ELF-1 (cell line): ENCODE measurements around the gene DAAM1.

Source experiments
- DNase-seq: peaks from one replicate; pipeline ENCODE4 v3.0.0-alpha.2; 2016; ENCODE audit warnings: low read depth, low spot score

Gene DAAM1

GRCh38 chr14:59292028-59292427 is 103.6 kb downstream of the DAAM1 start:
- DNase-seq = no peak

DNA sequence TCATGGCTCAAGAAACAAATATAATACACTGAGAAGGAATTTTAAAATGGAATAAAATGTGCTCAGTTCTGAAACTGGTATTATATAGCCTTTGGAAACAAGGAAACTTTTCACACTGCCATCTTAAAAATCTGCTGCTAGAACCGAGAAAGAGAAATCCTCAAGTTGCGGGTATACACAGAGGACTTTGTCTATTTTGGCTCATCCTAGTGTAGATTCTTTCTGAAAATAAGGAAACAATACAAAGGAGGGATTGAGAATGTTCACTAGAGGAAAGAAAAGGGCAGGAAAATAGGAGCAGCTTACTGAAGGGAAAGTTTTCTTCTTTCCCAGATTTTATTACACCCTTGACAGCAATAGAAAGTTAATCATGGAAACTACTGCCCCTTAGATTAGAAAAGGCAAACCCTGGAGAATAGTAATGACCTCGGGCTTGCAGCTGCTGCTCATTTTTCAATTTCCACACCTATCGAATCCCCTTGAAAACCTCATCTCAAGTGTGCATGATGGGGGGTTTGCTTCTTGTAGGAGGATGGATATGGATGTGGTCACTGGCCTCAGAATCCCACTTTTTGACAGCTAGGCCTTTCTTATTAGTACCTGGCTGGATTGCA is 104.6 kb downstream of the DAAM1 start:
- DNase-seq = no peak

- no peak for DNase-seq
Observed at GRCh38 chr14:59293935-59294661, 105.6 kb downstream of the DAAM1 start.

DNA sequence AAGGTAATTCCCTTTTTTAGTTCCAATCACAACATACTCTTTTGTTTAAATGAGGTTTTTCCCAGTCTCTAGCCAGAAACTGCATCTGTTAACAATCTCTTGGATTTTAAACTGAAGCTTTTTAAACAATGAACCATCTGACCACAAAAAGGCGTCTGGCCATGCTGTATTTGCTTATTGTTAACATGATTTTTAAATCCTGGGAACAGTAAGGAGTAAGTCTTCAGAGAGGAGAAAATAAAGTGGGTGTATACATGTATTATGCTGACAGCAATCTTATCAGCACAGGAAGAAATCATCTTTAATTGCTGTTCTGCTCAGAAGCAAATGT is 106.2 kb downstream of the DAAM1 start:
- no peak for DNase-seq

- no peak for DNase-seq
Observed at GRCh38 chr14:59295951-59296350, 107.5 kb downstream of the DAAM1 start.

DNA sequence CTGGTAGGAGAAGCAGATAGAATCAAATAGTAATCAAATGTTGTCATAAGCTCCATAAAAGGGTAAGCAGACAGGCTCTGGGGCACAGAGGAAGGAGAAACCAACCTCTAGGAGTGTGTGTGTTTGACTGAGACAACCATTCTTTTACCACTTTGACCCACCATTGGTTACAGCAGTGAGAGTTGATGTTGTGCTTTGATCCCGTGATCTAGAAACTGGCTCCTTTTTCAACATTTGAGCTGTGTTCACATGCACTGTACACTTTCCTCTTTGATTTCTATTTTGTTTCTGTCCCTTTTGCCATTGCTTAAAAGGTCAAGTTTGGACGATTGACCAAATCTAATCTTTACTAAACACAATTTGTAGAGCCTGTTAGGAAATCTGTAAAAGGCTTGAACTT is 108.0 kb downstream of the DAAM1 start:
- DNase-seq = no peak

DNA sequence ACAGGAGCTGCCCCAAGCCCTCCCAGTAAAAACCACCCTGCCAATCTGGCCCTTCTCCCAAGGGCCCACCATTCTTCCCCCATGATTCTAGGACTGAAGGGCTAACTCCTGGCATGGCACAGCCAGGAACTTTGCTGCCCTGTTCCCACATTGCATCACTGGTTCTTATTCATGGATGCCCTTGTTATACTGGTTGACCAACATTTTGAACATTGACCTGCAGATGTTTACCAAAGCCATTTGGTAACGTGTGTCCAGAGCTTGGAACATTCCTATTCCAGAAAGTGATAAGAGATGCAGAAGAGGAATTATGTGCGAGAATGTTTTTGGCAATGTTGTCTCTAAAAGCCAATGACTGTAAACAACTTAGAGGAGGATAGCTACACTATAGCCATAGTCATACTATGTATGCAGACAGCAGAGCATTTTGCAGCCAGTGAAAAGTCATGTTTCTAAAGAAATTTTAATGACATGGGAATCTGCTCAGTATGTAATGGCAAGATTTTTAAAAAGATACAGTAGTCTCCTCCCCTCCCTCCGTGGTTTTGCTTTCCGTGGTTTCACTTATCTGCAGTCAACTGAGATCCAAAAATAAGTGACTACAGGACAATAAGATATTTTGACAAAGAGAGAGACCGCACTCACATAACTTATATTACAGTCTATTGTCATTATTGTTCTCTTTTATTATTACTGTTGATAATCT is 108.8 kb downstream of the DAAM1 start:
- DNase-seq = no peak

DNA sequence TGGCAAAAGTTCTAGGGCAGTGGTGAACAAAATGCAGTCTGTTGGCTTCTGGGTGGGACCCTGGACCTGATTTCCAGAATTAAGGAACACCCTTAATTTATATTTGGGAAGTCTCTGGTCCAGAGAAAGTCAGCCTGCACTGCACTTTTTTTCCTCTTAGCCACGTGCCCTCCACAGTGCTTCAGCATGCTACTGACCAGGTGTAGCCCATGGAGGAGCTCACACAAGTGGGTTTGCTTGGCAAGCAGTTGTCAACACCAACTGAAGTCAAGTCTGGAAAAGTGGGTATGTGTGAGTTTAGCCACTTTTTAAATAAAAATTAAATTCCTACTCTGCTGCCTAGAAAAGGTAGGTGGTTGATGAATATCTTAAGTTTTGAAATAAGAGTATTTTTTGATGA is 111.3 kb downstream of the DAAM1 start:
- DNase-seq = no peak

GRCh38 chr14:59301354-59301753 is 112.9 kb downstream of the DAAM1 start:
- no peak for DNase-seq

- no peak for DNase-seq
Observed at GRCh38 chr14:59302313-59302712, 113.8 kb downstream of the DAAM1 start.

DNA sequence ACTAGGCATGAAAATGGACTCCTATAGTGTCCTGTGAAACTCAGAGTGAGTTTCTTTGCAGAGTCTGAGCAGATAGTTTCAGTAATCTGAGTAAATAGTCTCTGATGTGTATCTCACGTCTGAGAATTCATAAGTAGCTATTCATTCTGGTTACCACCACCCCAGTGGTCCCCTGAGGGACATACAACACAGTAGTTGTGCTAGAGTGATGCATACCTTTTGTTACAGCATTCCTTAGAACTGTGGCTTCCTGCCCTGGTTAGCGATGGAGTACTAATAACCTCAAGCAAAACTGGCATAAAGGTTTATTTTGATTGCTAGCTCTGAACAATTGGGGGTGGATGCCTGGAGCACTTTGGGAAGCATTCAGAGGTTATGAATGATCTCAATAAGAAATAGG is 114.7 kb downstream of the DAAM1 start:
- DNase-seq = no peak

- DNase-seq = no peak
Observed at GRCh38 chr14:59305231-59305630, 116.8 kb downstream of the DAAM1 start.

DNA sequence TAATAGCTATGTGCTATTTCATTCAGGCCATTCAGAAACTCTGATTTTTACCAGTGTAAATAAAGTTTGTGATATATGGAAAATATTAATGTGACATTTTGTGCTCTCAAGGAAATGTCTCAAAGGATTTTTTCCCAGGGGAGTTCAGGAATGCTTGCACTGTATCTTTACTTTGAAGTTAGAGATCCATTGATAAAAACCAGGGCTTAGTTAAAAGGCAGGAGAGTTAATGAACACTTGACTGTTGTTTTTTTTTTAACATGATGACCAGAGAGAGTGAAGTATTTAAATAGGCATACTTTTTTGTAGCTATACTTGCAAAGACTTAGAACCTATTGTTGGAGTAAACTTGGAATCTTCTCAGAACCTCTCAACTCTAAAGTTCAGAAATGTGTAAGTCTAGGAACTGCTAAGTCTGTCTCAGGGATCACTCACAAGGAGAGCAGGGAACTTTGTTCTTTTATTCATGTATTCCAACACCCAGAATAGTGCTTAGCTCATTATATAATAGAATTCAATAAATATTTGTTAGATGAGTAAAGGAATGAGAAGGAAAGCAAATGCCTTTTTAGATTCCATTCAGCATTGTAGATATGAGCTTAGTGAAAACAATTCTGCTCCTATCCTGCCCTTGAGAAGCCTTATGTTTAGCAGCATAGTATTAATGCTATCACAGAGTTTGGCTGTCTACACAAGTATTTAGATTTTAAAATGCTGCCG is 117.5 kb downstream of the DAAM1 start:
- no peak for DNase-seq

DNA sequence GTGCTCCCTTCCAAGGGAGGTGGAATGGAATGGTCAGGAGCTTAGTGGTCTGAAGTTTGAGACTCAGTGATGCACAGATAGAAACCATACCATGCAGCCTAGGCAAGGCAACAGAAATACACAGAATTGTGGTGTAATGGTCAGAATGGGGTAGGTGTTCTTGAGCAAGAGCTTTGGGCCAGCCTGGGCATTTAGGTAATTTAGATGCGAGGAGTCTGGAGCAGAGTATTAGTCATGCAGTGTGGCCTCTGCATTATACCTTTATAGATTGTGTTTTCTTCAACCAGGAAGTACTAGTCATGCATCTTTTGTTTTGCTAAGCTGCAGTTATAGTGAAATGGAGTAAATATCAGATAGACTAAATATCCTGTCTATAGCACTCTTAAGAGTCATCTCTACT is 118.3 kb downstream of the DAAM1 start:
- DNase-seq = no peak

- no peak for DNase-seq
Observed at GRCh38 chr14:59308086-59308485, 119.6 kb downstream of the DAAM1 start.

GRCh38 chr14:59308673-59309072 is 120.2 kb downstream of the DAAM1 start:
- no peak for DNase-seq

- no peak for DNase-seq
Observed at GRCh38 chr14:59309291-59309900, 120.9 kb downstream of the DAAM1 start.

DNA sequence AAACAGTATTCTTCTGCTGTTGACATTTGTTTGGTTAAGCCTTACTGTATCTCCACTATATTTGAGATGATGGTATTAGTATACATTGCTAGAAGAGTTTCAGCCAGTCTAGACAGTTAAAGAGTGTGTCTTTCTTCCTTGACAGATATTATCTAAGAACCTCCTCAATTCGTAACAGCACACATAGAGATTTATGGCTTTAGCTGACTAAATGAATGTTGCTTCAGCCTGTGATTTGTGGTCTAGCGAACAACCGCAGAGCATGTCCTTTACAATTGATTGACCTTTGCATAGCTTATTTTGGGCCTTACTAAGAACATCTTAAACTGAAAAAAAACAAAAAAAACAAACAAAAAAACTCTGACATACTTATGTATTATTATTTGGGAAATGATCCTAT is 122.2 kb downstream of the DAAM1 start:
- no peak for DNase-seq

DNA sequence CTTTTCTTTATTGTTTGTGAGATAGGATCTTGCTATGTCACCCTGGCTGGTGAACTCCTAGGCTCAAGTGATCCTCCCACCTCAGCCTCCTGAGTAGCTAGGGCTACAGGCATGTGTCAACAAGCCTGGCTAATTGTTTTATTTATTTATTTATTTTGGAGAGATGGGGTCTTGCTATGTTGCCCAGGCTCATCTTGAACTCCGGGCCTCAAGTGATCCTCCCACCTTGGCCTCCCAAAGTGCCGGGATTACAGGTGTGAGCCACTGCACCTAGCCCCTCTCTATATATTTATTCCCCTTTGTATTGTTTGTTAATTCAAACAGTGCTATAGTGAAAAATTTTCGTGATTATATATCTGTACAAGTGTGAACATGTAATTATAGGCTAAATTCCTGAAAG is 123.3 kb downstream of the DAAM1 start:
- no peak for DNase-seq

- no peak for DNase-seq
Observed at GRCh38 chr14:59313144-59313651, 124.7 kb downstream of the DAAM1 start.

DNA sequence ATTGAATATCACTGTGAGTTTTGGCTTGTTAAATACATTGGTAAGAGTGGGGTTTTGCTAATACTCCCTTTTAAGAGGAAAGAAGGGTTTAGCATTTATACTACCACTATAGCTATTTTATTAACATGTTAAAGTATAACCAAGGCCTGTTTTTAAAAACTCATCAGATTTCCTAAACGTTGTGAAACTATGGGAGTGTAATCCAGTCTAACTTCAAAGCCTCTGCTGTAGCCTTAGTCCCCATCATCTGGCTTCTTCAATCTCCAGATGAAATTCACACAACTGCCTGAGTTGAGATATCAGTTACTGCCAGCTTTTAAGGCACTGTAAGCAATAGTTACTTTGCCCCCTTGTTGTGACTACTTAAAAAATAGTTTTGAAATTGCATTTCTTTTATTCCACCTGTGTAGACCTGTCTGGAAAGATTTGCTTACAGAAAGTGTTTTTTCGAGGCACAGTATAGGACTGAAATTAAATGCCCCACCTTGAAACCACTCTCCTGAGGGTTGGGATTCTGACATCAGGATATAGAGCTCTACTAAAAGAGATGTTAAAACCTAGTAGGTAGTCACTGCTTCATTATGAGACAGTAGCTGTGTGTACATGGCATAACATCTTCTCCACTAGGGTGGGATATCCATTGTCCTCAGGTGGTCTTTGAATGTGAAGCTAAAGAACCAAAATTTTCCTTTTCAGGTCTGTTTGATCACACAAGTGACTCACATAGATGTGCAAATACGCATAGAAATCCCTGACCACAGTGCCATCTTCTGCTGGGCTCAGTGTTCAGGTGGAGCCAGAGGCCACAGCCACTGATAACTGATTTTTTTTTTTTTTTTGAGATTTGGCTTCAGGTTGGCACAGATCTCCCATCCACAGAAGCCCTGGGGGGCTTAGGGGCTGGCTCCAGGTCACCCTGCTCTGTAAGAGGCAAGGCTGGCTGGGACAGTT is 125.5 kb downstream of the DAAM1 start:
- no peak for DNase-seq
